Measurements from ENCODE around the gene ULK1.
A peak's percentile ranks its signal among the peaks of the same experiment; 100 is the strongest.

Gene ULK1

DNA sequence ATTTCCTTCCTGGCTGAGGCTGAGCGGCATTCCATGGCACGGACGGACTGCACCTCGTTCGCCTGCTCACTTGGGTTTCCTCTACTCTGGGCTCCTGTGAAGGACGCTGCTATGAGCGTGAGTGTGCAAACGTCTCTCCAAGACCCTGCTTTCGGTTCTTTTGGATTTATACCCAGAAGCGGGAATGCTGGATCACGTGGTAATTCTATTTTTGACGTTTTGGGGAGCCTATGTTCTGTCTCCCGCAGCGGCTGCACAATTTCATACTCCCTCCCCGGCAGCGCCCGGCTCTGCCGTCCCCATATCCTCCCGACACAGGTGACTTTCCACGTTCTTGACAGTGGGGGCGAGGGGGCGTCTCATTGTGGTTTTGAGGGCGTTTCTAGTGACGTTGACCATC is 45.7 kb upstream of the ULK1 start:
- Histone ChIP-seq H3K14ac (ENCODE audit: low read length) (peak overlapping the region; percentile 21), H3K4ac (ENCODE audit: low read length) (no peak overlapping the region), H4K91ac (ENCODE audit: low read depth, low read length, poor library complexity) (no peak overlapping the region), H2BK120ac (ENCODE audit: low read depth, low read length) (no peak overlapping the region), H3K18ac (ENCODE audit: low read length) (no peak overlapping the region), H3K23ac (ENCODE audit: low read depth, low read length, poor library complexity) (peak overlapping the region; percentile 55), H3K4me2 (ENCODE audit: insufficient read depth, low read length, poor library complexity, severe bottlenecking) (no peak overlapping the region), H3K27ac (replicated peaks; ENCODE audit: low read length) (no peak overlapping the region), H2AK5ac (ENCODE audit: low read depth, low read length) (no peak overlapping the region), H2BK12ac (ENCODE audit: low read length) (no peak overlapping the region), H3K9me3 (replicated peaks in 1 of 2; ENCODE audit: control insufficient read depth in 2 of 2, insufficient read depth in 1 of 2, low read depth in 1 of 2, low read length in 2 of 2) (no peaks in the 10 kb centered on the region), H3K36me3 (replicated peaks in 1 of 2; ENCODE audit: control insufficient read depth in 2 of 2, insufficient read depth in 2 of 2, low read length in 2 of 2) (peaks cover 0 to 33% of the 10 kb centered on the region in 2 donors), H4K8ac (ENCODE audit: low read depth, low read length) (no peak overlapping the region), H3K4me1 (ENCODE audit: control insufficient read depth in 2 of 2, insufficient read depth in 1 of 2, low read depth in 1 of 2, low read length in 2 of 2) (no peaks in the 10 kb centered on the region), H3K4me3 (ENCODE audit: low read length in 2 of 2) (no peak overlapping the region), H2BK5ac (ENCODE audit: low read length) (no peak overlapping the region), H3K9ac (ENCODE audit: low read depth, low read length, poor library complexity) (no peak overlapping the region), H2AFZ (ENCODE audit: low read length) (no peak overlapping the region), H2BK15ac (ENCODE audit: low read length) (no peak overlapping the region), H3K27me3 (ENCODE audit: control insufficient read depth in 3 of 3, insufficient read depth in 3 of 3, low read depth in 1 of 3, low read length in 3 of 3) (no peaks in the 10 kb centered on the region), H3K79me1 (ENCODE audit: low read depth, low read length) (no peaks in the 10 kb centered on the region)
- DNase-seq (ENCODE audit: low spot score), result no peak
- WGBS, 2 donors (ENCODE audit: extremely low coverage in 2 of 2, insufficient read length in 2 of 2, insufficient replicate concordance in 1 of 2), result no CpG with 5 or more reads among the region's 24 CpGs

DNA sequence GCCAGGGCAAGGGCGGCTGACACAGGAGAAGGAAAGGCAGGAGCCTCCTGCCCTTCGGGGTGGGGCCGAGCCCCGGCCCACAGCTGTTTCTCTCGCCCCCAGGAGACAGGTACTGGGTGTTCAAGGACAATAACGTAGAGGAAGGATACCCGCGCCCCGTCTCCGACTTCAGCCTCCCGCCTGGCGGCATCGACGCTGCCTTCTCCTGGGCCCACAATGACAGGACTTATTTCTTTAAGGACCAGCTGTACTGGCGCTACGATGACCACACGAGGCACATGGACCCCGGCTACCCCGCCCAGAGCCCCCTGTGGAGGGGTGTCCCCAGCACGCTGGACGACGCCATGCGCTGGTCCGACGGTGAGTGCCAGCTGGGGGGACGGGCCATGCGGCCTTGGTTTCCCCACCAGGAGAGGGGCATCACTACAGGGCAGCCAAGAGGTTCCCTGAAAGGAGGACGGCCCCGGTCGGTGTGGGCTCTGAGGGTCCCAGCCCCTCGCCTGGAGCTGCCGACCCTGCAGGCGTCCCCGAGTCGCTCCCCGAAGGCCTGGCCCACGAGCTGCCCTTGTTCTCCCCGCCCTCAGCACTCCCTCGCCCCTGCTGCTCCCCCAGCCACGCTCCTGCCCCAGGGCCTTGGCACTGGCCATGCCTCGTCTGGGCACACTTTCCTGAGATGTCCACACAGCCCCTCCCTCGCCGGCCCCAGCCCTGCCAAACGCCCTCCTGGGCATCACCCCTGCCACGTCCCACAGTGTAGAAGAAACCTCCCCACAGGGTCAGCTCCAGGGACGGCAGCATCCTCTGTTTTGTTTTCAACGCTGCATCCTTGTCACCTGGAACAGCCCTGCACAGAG is 44.5 kb upstream of the ULK1 start:
- H3K79me1 ChIP-seq (ENCODE audit: low read depth, low read length), result no peaks in the 10 kb centered on the region
- H3K27me3 ChIP-seq (ENCODE audit: control insufficient read depth in 3 of 3, insufficient read depth in 3 of 3, low read depth in 1 of 3, low read length in 3 of 3), result no peaks in the 10 kb centered on the region
- no peak overlapping the region for H3K27ac ChIP-seq (replicated peaks; ENCODE audit: low read length)
- no peak overlapping the region for H4K8ac ChIP-seq (ENCODE audit: low read depth, low read length)
- no peak overlapping the region for H2AFZ ChIP-seq (ENCODE audit: low read length)
- no CpG with 5 or more reads among the region's 47 CpGs for WGBS, 2 donors (ENCODE audit: extremely low coverage in 2 of 2, insufficient read length in 2 of 2, insufficient replicate concordance in 1 of 2)
- H2BK5ac ChIP-seq (ENCODE audit: low read length), result no peak overlapping the region
- H3K36me3 ChIP-seq (replicated peaks in 1 of 2; ENCODE audit: control insufficient read depth in 2 of 2, insufficient read depth in 2 of 2, low read length in 2 of 2), result peaks cover 0 to 22% of the 10 kb centered on the region in 2 donors
- no peak overlapping the region for H4K91ac ChIP-seq (ENCODE audit: low read depth, low read length, poor library complexity)
- H2BK120ac ChIP-seq (ENCODE audit: low read depth, low read length), result no peak overlapping the region
- no peak for DNase-seq (ENCODE audit: low spot score)
- H3K4me1 ChIP-seq (ENCODE audit: control insufficient read depth in 2 of 2, insufficient read depth in 1 of 2, low read depth in 1 of 2, low read length in 2 of 2), result no peaks in the 10 kb centered on the region
- no peak overlapping the region for H3K4me2 ChIP-seq (ENCODE audit: insufficient read depth, low read length, poor library complexity, severe bottlenecking)
- H2BK15ac ChIP-seq (ENCODE audit: low read length), result peak overlapping the region; percentile 81
- no peak overlapping the region for H3K23ac ChIP-seq (ENCODE audit: low read depth, low read length, poor library complexity)
- H3K9me3 ChIP-seq (replicated peaks in 1 of 2; ENCODE audit: control insufficient read depth in 2 of 2, insufficient read depth in 1 of 2, low read depth in 1 of 2, low read length in 2 of 2), result no peaks in the 10 kb centered on the region
- no peak overlapping the region for H3K4me3 ChIP-seq (ENCODE audit: low read length in 2 of 2)
- H3K9ac ChIP-seq (ENCODE audit: low read depth, low read length, poor library complexity), result peak overlapping the region; percentile 60
- no peak overlapping the region for H2BK12ac ChIP-seq (ENCODE audit: low read length)
- no peak overlapping the region for H3K4ac ChIP-seq (ENCODE audit: low read length)
- no peak overlapping the region for H3K14ac ChIP-seq (ENCODE audit: low read length)
- H2AK5ac ChIP-seq (ENCODE audit: low read depth, low read length), result peak overlapping the region; percentile 52
- peak overlapping the region; percentile 48 for H3K18ac ChIP-seq (ENCODE audit: low read length)

DNA sequence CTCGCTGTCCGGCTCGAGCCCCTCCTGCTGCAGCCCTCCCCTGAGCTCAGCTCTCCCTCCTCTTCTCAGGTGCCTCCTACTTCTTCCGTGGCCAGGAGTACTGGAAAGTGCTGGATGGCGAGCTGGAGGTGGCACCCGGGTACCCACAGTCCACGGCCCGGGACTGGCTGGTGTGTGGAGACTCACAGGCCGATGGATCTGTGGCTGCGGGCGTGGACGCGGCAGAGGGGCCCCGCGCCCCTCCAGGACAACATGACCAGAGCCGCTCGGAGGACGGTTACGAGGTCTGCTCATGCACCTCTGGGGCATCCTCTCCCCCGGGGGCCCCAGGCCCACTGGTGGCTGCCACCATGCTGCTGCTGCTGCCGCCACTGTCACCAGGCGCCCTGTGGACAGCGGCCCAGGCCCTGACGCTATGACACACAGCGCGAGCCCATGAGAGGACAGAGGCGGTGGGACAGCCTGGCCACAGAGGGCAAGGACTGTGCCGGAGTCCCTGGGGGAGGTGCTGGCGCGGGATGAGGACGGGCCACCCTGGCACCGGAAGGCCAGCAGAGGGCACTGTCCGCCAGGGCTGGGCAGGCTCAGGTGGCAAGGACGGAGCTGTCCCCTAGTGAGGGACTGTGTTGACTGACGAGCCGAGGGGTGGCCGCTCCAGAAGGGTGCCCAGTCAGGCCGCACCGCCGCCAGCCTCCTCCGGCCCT is 43.4 kb upstream of the ULK1 start:
- no CpG with 5 or more reads among the region's 41 CpGs for WGBS, 2 donors (ENCODE audit: extremely low coverage in 2 of 2, insufficient read length in 2 of 2, insufficient replicate concordance in 1 of 2)

More for the DNA sequence above, 43.4 kb upstream of the ULK1 start:
- peak overlapping the region; percentile 28 for H2AK5ac ChIP-seq (ENCODE audit: low read depth, low read length)
- peak overlapping the region; percentile 24 for H2BK5ac ChIP-seq (ENCODE audit: low read length)
- no peaks in the 10 kb centered on the region for H3K27me3 ChIP-seq (ENCODE audit: control insufficient read depth in 3 of 3, insufficient read depth in 3 of 3, low read depth in 1 of 3, low read length in 3 of 3)
- peak overlapping the region; percentile 71 for H3K14ac ChIP-seq (ENCODE audit: low read length)
- peak overlapping the region; percentile 41 for H2BK12ac ChIP-seq (ENCODE audit: low read length)
- no peaks in the 10 kb centered on the region for H3K79me1 ChIP-seq (ENCODE audit: low read depth, low read length)
- no peak for DNase-seq (ENCODE audit: low spot score)
- no peaks in the 10 kb centered on the region for H3K9me3 ChIP-seq (replicated peaks in 1 of 2; ENCODE audit: control insufficient read depth in 2 of 2, insufficient read depth in 1 of 2, low read depth in 1 of 2, low read length in 2 of 2)
- peak overlapping the region; percentile 80 for H3K23ac ChIP-seq (ENCODE audit: low read depth, low read length, poor library complexity)
- H3K36me3 ChIP-seq (replicated peaks in 1 of 2; ENCODE audit: control insufficient read depth in 2 of 2, insufficient read depth in 2 of 2, low read length in 2 of 2), result peaks cover 0 to 12% of the 10 kb centered on the region in 2 donors
- H4K91ac ChIP-seq (ENCODE audit: low read depth, low read length, poor library complexity), result peak overlapping the region; percentile 30
- no peak overlapping the region for H3K27ac ChIP-seq (replicated peaks; ENCODE audit: low read length)
- H4K8ac ChIP-seq (ENCODE audit: low read depth, low read length), result peak overlapping the region; percentile 43
- no peak overlapping the region for H3K4me3 ChIP-seq (ENCODE audit: low read length in 2 of 2)
- no peak overlapping the region for H3K4me2 ChIP-seq (ENCODE audit: insufficient read depth, low read length, poor library complexity, severe bottlenecking)
- H3K18ac ChIP-seq (ENCODE audit: low read length), result peak overlapping the region; percentile 57
- peak overlapping the region; percentile 37 for H3K4ac ChIP-seq (ENCODE audit: low read length)
- no peak overlapping the region for H2BK120ac ChIP-seq (ENCODE audit: low read depth, low read length)
- peak overlapping the region; percentile 44 for H3K9ac ChIP-seq (ENCODE audit: low read depth, low read length, poor library complexity)
- H2BK15ac ChIP-seq (ENCODE audit: low read length), result peak overlapping the region; percentile 58
- H3K4me1 ChIP-seq (ENCODE audit: control insufficient read depth in 2 of 2, insufficient read depth in 1 of 2, low read depth in 1 of 2, low read length in 2 of 2), result no peaks in the 10 kb centered on the region
- H2AFZ ChIP-seq (ENCODE audit: low read length), result no peak overlapping the region
